Astrocyte (in vitro differentiated cells and primary cell): ENCODE data around the gene LRPAP1.

ENCODE experiments used
- EZH2 ChIP-seq: IDR thresholded peaks from 2 replicates; pipeline ENCODE4 v1.6.1; 2012; ENCODE audit warnings: mild to moderate bottlenecking, low read length, inconsistent platforms; ENCODE audit not compliant: insufficient read depth
- TF ChIP-seq, protein P1 (sequence below): IDR thresholded peaks from 2 replicates; pipeline ENCODE4 v1.5.1; 2011; ENCODE audit warnings: low read depth, mild to moderate bottlenecking, inconsistent platforms, low read length, moderate library complexity; ENCODE audit not compliant: insufficient read depth

DNA sequence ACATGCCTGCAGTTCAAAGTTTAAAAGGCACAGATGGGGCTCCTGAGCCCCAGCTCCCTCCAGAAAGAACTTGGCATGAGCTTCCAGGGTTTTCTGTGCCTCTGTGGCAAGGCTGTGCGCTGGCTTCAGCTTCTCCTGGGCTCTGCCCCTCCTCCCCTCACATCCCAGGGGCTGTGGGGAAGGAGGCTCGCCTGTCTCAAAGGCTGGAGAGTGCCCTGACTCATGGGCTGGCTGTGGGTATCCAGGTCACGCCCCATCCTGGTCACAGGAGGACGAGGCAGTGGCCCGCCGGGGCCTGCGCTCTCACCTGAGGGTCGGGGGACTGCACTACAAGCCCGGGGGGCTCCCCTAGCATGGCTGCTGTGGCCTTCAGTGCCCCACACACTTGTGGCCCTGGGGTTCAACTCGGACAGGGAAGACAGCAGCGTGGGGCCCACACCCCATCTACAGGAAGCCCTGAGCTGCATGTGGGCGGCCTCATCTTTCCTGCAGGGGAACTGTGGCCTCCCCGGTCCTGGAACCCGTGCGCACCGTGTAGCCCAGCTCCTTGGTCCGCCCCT is 17.9 kb downstream of the LRPAP1 start:
- TF ChIP-seq, protein P1, sequence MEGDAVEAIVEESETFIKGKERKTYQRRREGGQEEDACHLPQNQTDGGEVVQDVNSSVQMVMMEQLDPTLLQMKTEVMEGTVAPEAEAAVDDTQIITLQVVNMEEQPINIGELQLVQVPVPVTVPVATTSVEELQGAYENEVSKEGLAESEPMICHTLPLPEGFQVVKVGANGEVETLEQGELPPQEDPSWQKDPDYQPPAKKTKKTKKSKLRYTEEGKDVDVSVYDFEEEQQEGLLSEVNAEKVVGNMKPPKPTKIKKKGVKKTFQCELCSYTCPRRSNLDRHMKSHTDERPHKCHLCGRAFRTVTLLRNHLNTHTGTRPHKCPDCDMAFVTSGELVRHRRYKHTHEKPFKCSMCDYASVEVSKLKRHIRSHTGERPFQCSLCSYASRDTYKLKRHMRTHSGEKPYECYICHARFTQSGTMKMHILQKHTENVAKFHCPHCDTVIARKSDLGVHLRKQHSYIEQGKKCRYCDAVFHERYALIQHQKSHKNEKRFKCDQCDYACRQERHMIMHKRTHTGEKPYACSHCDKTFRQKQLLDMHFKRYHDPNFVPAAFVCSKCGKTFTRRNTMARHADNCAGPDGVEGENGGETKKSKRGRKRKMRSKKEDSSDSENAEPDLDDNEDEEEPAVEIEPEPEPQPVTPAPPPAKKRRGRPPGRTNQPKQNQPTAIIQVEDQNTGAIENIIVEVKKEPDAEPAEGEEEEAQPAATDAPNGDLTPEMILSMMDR: no peak
- no peak for TF ChIP-seq EZH2
